SK-N-SH (cell line): ENCODE data around the gene CPSF4. TPM values are rescaled to one million over a fixed set of nuclear protein-coding genes. Genes with fewer than 3 reads are reported as not detected.

Experiments
- CTCF ChIA-PET: fragments of 300-600, 350-600 bp; formaldehyde crosslinking; extraction: SDS; loops from one replicate; lab custom pipeline; 2021; lab: Yijun Ruan, JAX
- POLR2A ChIA-PET: fragments of 350-600 bp; sonication (Branson Sonifier 250); formaldehyde crosslinking; extraction: SDS; loops from one replicate; lab custom pipeline; 2020; ENCODE audit warnings: antibody characterized with exemption, inconsistent platforms; lab: Yijun Ruan, JAX
- DNase-seq: peaks from one replicate; pipeline ENCODE4 v3.0.0; 2012
- H2AFZ ChIP-seq: fragments of 200-600 bp; sonication (generic); 2 replicates; pipeline ENCODE4 v1.8.1; 2016; ENCODE audit warnings: antibody characterized with exemption, mild to moderate bottlenecking, low read depth
- H3F3A ChIP-seq: fragments of 200-600 bp; sonication (generic); replicated peaks from 2 replicates; pipeline ENCODE3; 2016; ENCODE audit warnings: antibody characterized with exemption, mild to moderate bottlenecking; ENCODE audit not compliant: insufficient read depth
- H3K27ac ChIP-seq, 2 experiments: fragments of 200-500 bp in 1 of 2; fragments of 200-600 bp in 1 of 2; sonication (Bioruptor generic) in 1 of 2; sonication (generic), shearing (Covaris generic) in 1 of 2; 2 replicates each; pipeline versions ENCODE4 v1.5.1 to v1.6.1; 2014 to 2016; ENCODE audit warnings: low read depth in 2 of 2, inconsistent platforms in 1 of 2, low read length in 1 of 2, mild to moderate bottlenecking in 1 of 2, mixed read lengths in 1 of 2
- H3K27me3 ChIP-seq: fragments of 200-600 bp; sonication (generic), shearing (Covaris generic); 2 replicates; pipeline ENCODE4 v1.6.1; 2016; ENCODE audit warnings: mixed run types; ENCODE audit not compliant: insufficient read depth
- H3K36me3 ChIP-seq, 2 experiments: fragments of 200-500 bp in 1 of 2; fragments of 200-600 bp in 1 of 2; sonication (Bioruptor generic) in 1 of 2; sonication (generic) in 1 of 2; replicated peaks in 1 of 2; 2 replicates each; pipeline versions ENCODE3 to v1.5.1; 2014 to 2016; ENCODE audit warnings: low read length in 1 of 2, mild to moderate bottlenecking in 1 of 2; ENCODE audit not compliant: insufficient read depth in 2 of 2, control insufficient read depth in 1 of 2
- H3K4me1 ChIP-seq, 2 experiments: fragments of 200-500 bp in 1 of 2; fragments of 200-600 bp in 1 of 2; sonication (Bioruptor generic) in 1 of 2; sonication (generic), shearing (Covaris generic) in 1 of 2; 2 replicates each; pipeline versions ENCODE4 v1.5.1 to v1.6.1; 2014 to 2016; ENCODE audit warnings: low read depth in 1 of 2, low read length in 1 of 2, mixed run types in 1 of 2; ENCODE audit not compliant: insufficient read depth in 2 of 2, control insufficient read depth in 1 of 2
- H3K4me2 ChIP-seq: fragments of 200-600 bp; sonication (generic), shearing (Covaris generic); 2 replicates; pipeline ENCODE4 v1.6.1; 2017; ENCODE audit warnings: mixed run types
- H3K4me3 ChIP-seq, 2 experiments: fragments of 200-500 bp in 1 of 2; fragments of 200-600 bp in 1 of 2; sonication (Bioruptor generic) in 1 of 2; sonication (generic), shearing (Covaris generic) in 1 of 2; 2 replicates each; pipeline versions ENCODE4 v1.5.1 to v1.8.1; 2014 to 2016; ENCODE audit warnings: low read depth in 2 of 2, inconsistent platforms in 1 of 2, low read length in 1 of 2, mild to moderate bottlenecking in 1 of 2, mixed read lengths in 1 of 2, moderate library complexity in 1 of 2
- H3K79me2 ChIP-seq: fragments of 200-600 bp; sonication (generic); 2 replicates; pipeline ENCODE4 v1.8.1; 2017; ENCODE audit warnings: mild to moderate bottlenecking; ENCODE audit not compliant: insufficient read depth
- H3K9ac ChIP-seq: fragments of 200-600 bp; sonication (generic); 2 replicates; pipeline ENCODE4 v1.6.1; 2017; ENCODE audit warnings: mixed run types
- H3K9me2 ChIP-seq: fragments of 200-600 bp; sonication (generic); 2 replicates; pipeline ENCODE4 v1.6.1; 2017; ENCODE audit warnings: mixed run types
- H3K9me3 ChIP-seq: fragments of 200-600 bp; sonication (generic); 2 replicates; pipeline ENCODE4 v1.6.1; 2017; ENCODE audit warnings: mixed run types, mild to moderate bottlenecking, moderate library complexity
- H4K20me1 ChIP-seq: fragments of 200-600 bp; sonication (generic); 2 replicates; pipeline ENCODE4 v1.6.1; 2017; ENCODE audit warnings: mild to moderate bottlenecking, mixed run types; ENCODE audit not compliant: insufficient read depth
- CHD2 ChIP-seq: fragments of 150-350 bp; IDR thresholded peaks from 2 replicates; pipeline ENCODE4 v1.6.1; 2018; ENCODE audit warnings: low read length; ENCODE audit not compliant: partially characterized antibody
- ELF1 ChIP-seq: IDR thresholded peaks from 2 replicates; pipeline ENCODE4 v1.4.0; 2012
- EZH2phosphoT487 ChIP-seq: fragments of 200-600 bp; sonication (generic); IDR thresholded peaks from 2 replicates; pipeline ENCODE4 v1.6.1; 2017; ENCODE audit warnings: low read depth, mixed run types, mild to moderate bottlenecking, antibody characterized with exemption, moderate library complexity, borderline replicate concordance
- FOSL2 ChIP-seq: IDR thresholded peaks from 2 replicates; pipeline ENCODE4 v1.4.0; 2012; ENCODE audit warnings: low read depth, mild to moderate bottlenecking, moderate library complexity, borderline replicate concordance
- MEF2A ChIP-seq: IDR thresholded peaks from 2 replicates; pipeline ENCODE4 v1.4.0; 2012; ENCODE audit warnings: low read depth, borderline replicate concordance
- MXI1 ChIP-seq: IDR thresholded peaks from 2 replicates; pipeline ENCODE4 v1.6.1; 2012; ENCODE audit warnings: mild to moderate bottlenecking, low read depth, low read length, improper control_type of control experiment
- RFX5 ChIP-seq: IDR thresholded peaks from 2 replicates; pipeline ENCODE4 v1.6.1; 2012; ENCODE audit warnings: mild to moderate bottlenecking, improper control_type of control experiment, low read length
- SIN3A ChIP-seq: IDR thresholded peaks from 2 replicates; pipeline ENCODE4 v1.6.1; 2012; ENCODE audit warnings: low read depth, mild to moderate bottlenecking, low read length, moderate library complexity, borderline replicate concordance
- TEAD4 ChIP-seq: IDR thresholded peaks from 2 replicates; pipeline ENCODE4 v1.4.0; 2012; ENCODE audit warnings: mild to moderate bottlenecking, borderline replicate concordance; ENCODE audit not compliant: insufficient read depth
- YY1 ChIP-seq: IDR thresholded peaks from 2 replicates; pipeline ENCODE4 v1.4.0; 2012; ENCODE audit warnings: low read depth, mild to moderate bottlenecking
- WGBS: methylation state at CpG from one replicate; pipeline ENCODE4 v1.1.6; 2017; ENCODE audit warnings: low lambda C conversion rate; 5-methylcytosine and 5-hydroxymethylcytosine counted together
- polyA plus RNA-seq, 3 experiments: library from polyadenylated mRNA; depleted of rRNA; stranded (reverse); fragments of >200 nt; gene quantifications; 2 replicates each; pipeline ENCODE4 v1.2.3, GENCODE V29; 2012
- TF ChIP-seq, protein P1 (sequence below): IDR thresholded peaks from 2 replicates; pipeline ENCODE4 v1.4.0; 2012; ENCODE audit warnings: low read depth, borderline replicate concordance
- TF ChIP-seq, protein P2 (sequence below): fragments of 150-350 bp; IDR thresholded peaks from 2 replicates; pipeline ENCODE4 v1.6.1; 2016; ENCODE audit warnings: mild to moderate bottlenecking, low read depth, low read length
- TF ChIP-seq, protein P3 (sequence below): IDR thresholded peaks from 2 replicates; pipeline ENCODE4; 2012

CPSF4 gene
- polyA plus RNA-seq, 1 of the 3 experiments (the other 2 are of a cell fraction): 101 TPM

DNA sequence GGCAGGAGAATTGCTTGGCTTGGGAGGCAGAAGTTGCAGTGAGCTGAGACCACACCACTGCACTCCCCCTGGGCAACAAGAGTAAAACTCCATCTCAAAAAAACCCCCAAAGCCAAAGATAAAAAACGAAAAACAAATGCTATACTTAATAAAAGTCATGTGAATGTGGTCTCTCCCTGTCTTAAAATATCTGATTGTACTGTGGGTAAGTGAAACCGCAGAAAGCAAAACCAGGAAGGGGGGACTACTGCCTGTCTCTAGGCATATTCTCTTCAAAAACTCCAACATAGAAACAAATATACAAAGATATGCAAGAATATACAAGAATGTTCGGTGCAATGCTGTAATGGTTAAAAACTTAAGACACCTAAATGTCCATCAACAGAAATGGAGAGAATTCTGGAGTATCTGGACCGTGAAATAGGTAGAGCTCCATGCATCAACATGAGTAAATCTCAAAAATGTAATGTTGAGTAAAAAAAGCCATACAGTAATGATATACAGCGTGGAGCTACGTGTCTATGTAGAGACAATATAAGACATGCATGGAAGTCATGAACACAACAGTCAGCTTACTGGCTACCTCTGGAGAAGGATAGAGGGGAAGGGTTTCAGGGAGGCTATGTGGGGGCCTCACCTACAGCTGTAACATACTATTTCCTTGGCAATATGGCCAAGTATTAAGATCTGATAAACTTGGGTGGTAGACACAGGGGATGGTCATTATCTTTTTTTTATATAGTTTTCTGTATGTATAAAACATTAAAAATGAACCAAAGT is 59.2 kb downstream of the CPSF4 start:
- DNase-seq: no peak
- Histone ChIP-seq H3K9ac (peak overlapping the region; percentile 74), H3F3A (peaks cover 5% of the 10 kb centered on the region), H3K27me3 (no peaks in the 10 kb centered on the region)
- TF ChIP-seq SIN3A: no peak
- TF ChIP-seq FOSL2: no peak
- TF ChIP-seq, protein P1, sequence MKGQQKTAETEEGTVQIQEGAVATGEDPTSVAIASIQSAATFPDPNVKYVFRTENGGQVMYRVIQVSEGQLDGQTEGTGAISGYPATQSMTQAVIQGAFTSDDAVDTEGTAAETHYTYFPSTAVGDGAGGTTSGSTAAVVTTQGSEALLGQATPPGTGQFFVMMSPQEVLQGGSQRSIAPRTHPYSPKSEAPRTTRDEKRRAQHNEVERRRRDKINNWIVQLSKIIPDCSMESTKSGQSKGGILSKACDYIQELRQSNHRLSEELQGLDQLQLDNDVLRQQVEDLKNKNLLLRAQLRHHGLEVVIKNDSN: no peak
- TF ChIP-seq MEF2A: no peak
- TF ChIP-seq EZH2phosphoT487: no peak
- TF ChIP-seq YY1: no peak
- TF ChIP-seq, all 33 proteins: peak for 0
- Histone ChIP-seq H3K79me2 (peaks cover 84% of the 10 kb centered on the region), H2AFZ (no peak overlapping the region), H3K4me2 (peak overlapping the region; percentile 91), H3K9me2 (no peaks in the 10 kb centered on the region), H4K20me1 (peaks cover 18% of the 10 kb centered on the region), H3K4me1 (peaks cover 9 to 10% of the 10 kb centered on the region in 2 experiments; a peak in 3 of 4 replicates), H3K4me3 (peak overlapping the region; percentile 65 to 80), H3K9me3 (peaks cover 9% of the 10 kb centered on the region; the same call in 1 of the 2 replicates), H3K36me3 (peaks cover 16 to 48% of the 10 kb centered on the region in 2 experiments), H3K27ac (no peak overlapping the region)
- CTCF ChIA-PET: no interaction called here
- WGBS: 56% methylated on average over 6 of the region's 6 CpGs
- POLR2A ChIA-PET: no interaction called here

DNA sequence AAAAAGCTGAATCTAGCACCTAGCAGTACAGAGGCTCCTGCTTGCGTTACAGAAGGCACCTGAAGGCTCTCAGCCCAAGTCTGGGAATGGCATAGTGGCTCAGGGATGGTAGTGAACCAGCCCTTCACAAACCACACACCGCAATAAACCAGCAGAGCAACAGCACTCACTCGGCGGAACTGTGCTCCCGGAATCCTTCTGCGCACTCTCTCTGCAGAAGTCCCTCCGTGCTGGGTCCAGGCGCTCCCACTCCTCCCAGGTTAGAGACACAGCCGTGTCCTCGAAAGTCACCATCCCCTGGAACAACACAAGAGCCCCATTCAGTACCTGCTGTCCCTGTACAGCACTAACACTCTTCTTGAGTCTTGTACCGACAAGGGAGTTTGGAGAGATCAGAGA is 59.8 kb downstream of the CPSF4 start:
- Histone ChIP-seq H3K4me1 (peaks cover 9 to 10% of the 10 kb centered on the region in 2 experiments; a peak in 3 of 4 replicates), H3K4me3 (peak overlapping the region; percentile 65 to 80), H3K9me3 (peaks cover 7% of the 10 kb centered on the region; the same call in 1 of the 2 replicates), H3K4me2 (peak overlapping the region; percentile 91), H3K27ac (peak overlapping the region in 1 of 2 experiments; percentile 87; a peak in 1 of 4 replicates), H3K9me2 (no peaks in the 10 kb centered on the region), H3K9ac (peak overlapping the region; percentile 74), H3K79me2 (peaks cover 78% of the 10 kb centered on the region), H3K36me3 (peaks cover 12 to 42% of the 10 kb centered on the region in 2 experiments), H3F3A (peaks cover 7% of the 10 kb centered on the region), H3K27me3 (no peaks in the 10 kb centered on the region), H2AFZ (no peak overlapping the region), H4K20me1 (peaks cover 18% of the 10 kb centered on the region)
- ChIA-PET CTCF (interaction anchor here (0.7 kb wide), 1 partner anchor 49 kb away, joined by 3 read pairs; no protein-coding TSS in a partner anchor), POLR2A (no interaction called here)
- DNase-seq: peak; percentile 32
- 34% methylated on average over 10 of the region's 11 CpGs for WGBS
- TF ChIP-seq RFX5 (no peak), TEAD4 (no peak), MXI1 (no peak), CHD2 (no peak), ELF1 (no peak), FOSL2 (no peak)
- TF ChIP-seq, protein P2, sequence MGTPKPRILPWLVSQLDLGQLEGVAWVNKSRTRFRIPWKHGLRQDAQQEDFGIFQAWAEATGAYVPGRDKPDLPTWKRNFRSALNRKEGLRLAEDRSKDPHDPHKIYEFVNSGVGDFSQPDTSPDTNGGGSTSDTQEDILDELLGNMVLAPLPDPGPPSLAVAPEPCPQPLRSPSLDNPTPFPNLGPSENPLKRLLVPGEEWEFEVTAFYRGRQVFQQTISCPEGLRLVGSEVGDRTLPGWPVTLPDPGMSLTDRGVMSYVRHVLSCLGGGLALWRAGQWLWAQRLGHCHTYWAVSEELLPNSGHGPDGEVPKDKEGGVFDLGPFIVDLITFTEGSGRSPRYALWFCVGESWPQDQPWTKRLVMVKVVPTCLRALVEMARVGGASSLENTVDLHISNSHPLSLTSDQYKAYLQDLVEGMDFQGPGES: no peak
- TF ChIP-seq, protein P1: no peak
- TF ChIP-seq, protein P3, sequence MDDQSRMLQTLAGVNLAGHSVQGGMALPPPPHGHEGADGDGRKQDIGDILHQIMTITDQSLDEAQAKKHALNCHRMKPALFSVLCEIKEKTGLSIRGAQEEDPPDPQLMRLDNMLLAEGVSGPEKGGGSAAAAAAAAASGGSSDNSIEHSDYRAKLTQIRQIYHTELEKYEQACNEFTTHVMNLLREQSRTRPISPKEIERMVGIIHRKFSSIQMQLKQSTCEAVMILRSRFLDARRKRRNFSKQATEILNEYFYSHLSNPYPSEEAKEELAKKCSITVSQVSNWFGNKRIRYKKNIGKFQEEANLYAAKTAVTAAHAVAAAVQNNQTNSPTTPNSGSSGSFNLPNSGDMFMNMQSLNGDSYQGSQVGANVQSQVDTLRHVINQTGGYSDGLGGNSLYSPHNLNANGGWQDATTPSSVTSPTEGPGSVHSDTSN: no peak
